ENCODE results near the gene TNIP1.

DNA sequence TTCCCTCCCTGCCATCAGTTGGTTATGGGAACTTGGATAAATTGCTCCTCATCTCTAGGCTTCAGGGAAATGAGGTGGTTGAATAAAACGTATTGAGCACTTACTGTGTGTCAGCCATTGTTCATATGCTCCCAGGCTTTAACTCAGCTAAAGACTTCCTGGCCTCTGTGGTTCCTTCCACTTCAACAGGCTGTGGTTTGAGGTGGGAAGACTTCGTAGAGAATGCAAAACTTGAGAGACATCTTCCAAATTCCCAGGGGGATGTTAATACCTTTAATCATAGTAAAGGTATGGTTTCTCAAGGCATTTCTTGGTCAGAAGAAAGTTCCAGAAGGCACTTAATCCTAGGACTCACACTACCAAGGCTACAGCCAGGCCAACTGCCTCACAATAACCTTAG lies 62.0 kb downstream of the TNIP1 start:
- TF ChIP-seq, protein P1, sequence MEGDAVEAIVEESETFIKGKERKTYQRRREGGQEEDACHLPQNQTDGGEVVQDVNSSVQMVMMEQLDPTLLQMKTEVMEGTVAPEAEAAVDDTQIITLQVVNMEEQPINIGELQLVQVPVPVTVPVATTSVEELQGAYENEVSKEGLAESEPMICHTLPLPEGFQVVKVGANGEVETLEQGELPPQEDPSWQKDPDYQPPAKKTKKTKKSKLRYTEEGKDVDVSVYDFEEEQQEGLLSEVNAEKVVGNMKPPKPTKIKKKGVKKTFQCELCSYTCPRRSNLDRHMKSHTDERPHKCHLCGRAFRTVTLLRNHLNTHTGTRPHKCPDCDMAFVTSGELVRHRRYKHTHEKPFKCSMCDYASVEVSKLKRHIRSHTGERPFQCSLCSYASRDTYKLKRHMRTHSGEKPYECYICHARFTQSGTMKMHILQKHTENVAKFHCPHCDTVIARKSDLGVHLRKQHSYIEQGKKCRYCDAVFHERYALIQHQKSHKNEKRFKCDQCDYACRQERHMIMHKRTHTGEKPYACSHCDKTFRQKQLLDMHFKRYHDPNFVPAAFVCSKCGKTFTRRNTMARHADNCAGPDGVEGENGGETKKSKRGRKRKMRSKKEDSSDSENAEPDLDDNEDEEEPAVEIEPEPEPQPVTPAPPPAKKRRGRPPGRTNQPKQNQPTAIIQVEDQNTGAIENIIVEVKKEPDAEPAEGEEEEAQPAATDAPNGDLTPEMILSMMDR (IDR thresholded peaks at IDR 0.05): no peak
- TF ChIP-seq POLR2A (IDR thresholded peaks at IDR 0.05) (no peak), EP300 (IDR thresholded peaks at IDR 0.05) (no peak), POLR2AphosphoS5 (IDR thresholded peaks at IDR 0.05) (no peak)
